Naive B cell (primary cell): Measurements from ENCODE around the gene CT45A10. TPM values are rescaled to one million over a fixed set of nuclear protein-coding genes. Genes with fewer than 3 reads are reported as not detected.
"Not testable (repeated sequence)": the region's sequence is repeated elsewhere in the genome, so short reads cannot be mapped to it uniquely, and the experiment has no call there.

ENCODE experiments used
- ATAC-seq, 2 donors: fragments of 150-1000 bp; cut with Tn5 transposase; 2 replicates each; pipeline ENCODE4 v1.10.0; 2021; ENCODE audit warnings: low read depth in 2 of 2, mild to moderate bottlenecking in 2 of 2, moderate library complexity in 2 of 2
- DNase-seq: peaks from one replicate; pipeline ENCODE4 v3.0.0; 2022
- H3K27ac Mint-ChIP-seq, 6 donors: one replicate each; pipeline ENCODE4 v1.8.0; 2020 to 2022; ENCODE audit warnings: mild to moderate bottlenecking in 6 of 6, mixed read lengths in 6 of 6, moderate library complexity in 5 of 6, inconsistent platforms in 2 of 6
- H3K27me3 Mint-ChIP-seq, 3 donors: one replicate each; pipeline ENCODE4 v1.8.0; 2021 to 2022; ENCODE audit warnings: mixed read lengths in 3 of 3, mild to moderate bottlenecking in 1 of 3
- H3K36me3 Mint-ChIP-seq, 2 donors: one replicate each; pipeline ENCODE4 v1.8.0; 2020 to 2022; ENCODE audit warnings: mixed read lengths in 2 of 2, inconsistent platforms in 1 of 2, mild to moderate bottlenecking in 1 of 2
- H3K4me1 Mint-ChIP-seq, 3 donors: one replicate each; pipeline ENCODE4 v1.8.0; 2020 to 2022; ENCODE audit warnings: mixed read lengths in 3 of 3, inconsistent platforms in 1 of 3, mild to moderate bottlenecking in 1 of 3, moderate library complexity in 1 of 3
- H3K4me3 Mint-ChIP-seq, 8 donors: one replicate each; pipeline ENCODE4 v1.8.0; 2020 to 2022; ENCODE audit warnings: mild to moderate bottlenecking in 8 of 8, mixed read lengths in 8 of 8, moderate library complexity in 8 of 8, inconsistent platforms in 2 of 8
- H3K9me3 Mint-ChIP-seq, 7 donors: one replicate each; pipeline ENCODE4 v1.8.0; 2020 to 2022; ENCODE audit warnings: mixed read lengths in 7 of 7, mild to moderate bottlenecking in 5 of 7, inconsistent platforms in 2 of 7, moderate library complexity in 1 of 7
- polyA plus RNA-seq, 6 donors: library from polyadenylated mRNA; unstranded; fragments of 300-500 nt; fragmentation: Illumina TruSeq; gene quantifications; one replicate each; pipeline ENCODE4 v1.2.3, GENCODE V29; 2021; ENCODE audit warnings: low read depth in 6 of 6

The CT45A10 gene
- polyA plus RNA-seq, 6 donors from 2014 or later = not detected

DNA sequence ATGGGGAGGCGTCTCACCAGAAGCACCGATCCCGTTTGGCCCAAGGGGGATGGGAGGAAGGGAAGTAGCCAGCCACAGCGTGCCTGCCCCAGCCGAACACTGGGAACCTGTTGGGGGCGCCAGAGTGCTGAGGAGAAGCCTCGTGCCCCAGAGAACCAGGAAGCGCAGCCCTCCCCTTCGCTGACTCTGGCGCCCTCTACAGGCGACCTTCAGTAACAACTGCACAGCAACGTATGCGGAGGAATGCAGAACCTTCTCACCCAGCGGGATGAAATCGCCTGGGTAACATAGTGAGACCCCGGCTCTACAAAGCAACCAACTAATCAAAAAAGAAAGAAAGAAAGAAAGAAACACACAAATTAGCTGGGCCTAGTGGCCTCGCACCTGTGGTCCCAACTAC lies 56.1 kb downstream of the CT45A10 start, which contains the start of gene CT45A7:
TSS of gene CT45A7 (minus strand) at position 101 of the 400 bp plus-strand sequence. CDS start 3,747 bp downstream, outside the sequence.
- not testable (repeated sequence) for H3K27me3 Mint-ChIP-seq, H3K9me3 Mint-ChIP-seq, DNase-seq, H3K4me1 Mint-ChIP-seq, H3K36me3 Mint-ChIP-seq, ATAC-seq, H3K4me3 Mint-ChIP-seq, H3K27ac Mint-ChIP-seq

Other genes starting within 250 kb of the CT45A10 start
- not detected for gene CT45A1, start 179.8 kb downstream of the CT45A10 start, polyA plus RNA-seq
- gene CT45A3, start 125.3 kb downstream of the CT45A10 start, polyA plus RNA-seq = not detected
- gene CT45A5, start 107.9 kb downstream of the CT45A10 start, polyA plus RNA-seq = not detected
- not detected for gene CT45A6, start 90.7 kb downstream of the CT45A10 start, polyA plus RNA-seq
- not detected for gene CT45A2, start 73.4 kb downstream of the CT45A10 start, polyA plus RNA-seq
- gene CT45A7, start 56.2 kb downstream of the CT45A10 start, polyA plus RNA-seq = not detected
- not detected for gene CT45A8, start 38.9 kb downstream of the CT45A10 start, polyA plus RNA-seq
- not detected for gene CT45A9, start 21.6 kb downstream of the CT45A10 start, polyA plus RNA-seq
- gene SAGE1, start 272 bp upstream of the CT45A10 start, polyA plus RNA-seq = not detected
- 10 to 100 TPM in 3 of 6 donors, 1 to 10 TPM in 3; 7.6 to 11.5 (median 10.4) TPM for gene MMGT1, start 80.5 kb upstream of the CT45A10 start, polyA plus RNA-seq
- 10 to 100 TPM in 4 of 6 donors, 1 to 10 TPM in 2; 9.2 to 18.8 (median 10.7) TPM for gene SLC9A6, start 92.0 kb upstream of the CT45A10 start, polyA plus RNA-seq